Neural cell (in vitro differentiated cells): Measurements from ENCODE around the gene LYPD6B. TPM values are rescaled to one million over a fixed set of nuclear protein-coding genes. Genes with fewer than 3 reads are reported as not detected.

Experiments used
- H2AFZ ChIP-seq: fragments of 200-600, 300-800 bp; sonication (generic), shearing (Covaris generic); 2 replicates; pipeline ENCODE4 v1.6.0; 2014; ENCODE audit warnings: low read depth, mild to moderate bottlenecking, antibody characterized with exemption, low read length, moderate library complexity
- H3F3A ChIP-seq: fragments of 200-600 bp; shearing (Covaris generic); 2 replicates; pipeline ENCODE4 v1.6.1; 2016; ENCODE audit warnings: mild to moderate bottlenecking, moderate library complexity, mixed read lengths, antibody characterized with exemption, low read length; ENCODE audit not compliant: insufficient read depth, poor library complexity, severe bottlenecking
- H3K27ac ChIP-seq: fragments of 200-600, 300-800 bp; sonication (generic), shearing (Covaris generic); 2 replicates; pipeline ENCODE4 v1.5.1; 2014; ENCODE audit warnings: mild to moderate bottlenecking, low read length, moderate library complexity
- H3K27me3 ChIP-seq: fragments of 300-800, 200-600 bp; sonication (generic), shearing (Covaris generic); 2 replicates; pipeline ENCODE4 v1.6.0; 2014; ENCODE audit warnings: mild to moderate bottlenecking, low read depth, low read length, moderate library complexity; ENCODE audit not compliant: insufficient read depth
- H3K36me3 ChIP-seq: fragments of 300-800, 200-600 bp; sonication (generic), shearing (Covaris generic); 2 replicates; pipeline ENCODE4 v1.5.1; 2014; ENCODE audit warnings: mild to moderate bottlenecking, antibody characterized with exemption, low read length, moderate library complexity; ENCODE audit not compliant: insufficient read depth
- H3K4me2 ChIP-seq: fragments of 300-800, 200-600 bp; sonication (generic), shearing (Covaris generic); 2 replicates; pipeline ENCODE4 v1.6.0; 2014; ENCODE audit warnings: mild to moderate bottlenecking, low read length
- H3K4me3 ChIP-seq: fragments of 300-800, 200-600 bp; sonication (generic), shearing (Covaris generic); 2 replicates; pipeline ENCODE4 v1.5.1; 2014; ENCODE audit warnings: mild to moderate bottlenecking, low read length, moderate library complexity
- H3K79me2 ChIP-seq: fragments of 200-600 bp; shearing (Covaris generic); replicated peaks from 2 replicates; pipeline ENCODE4 v1.6.0; 2014; ENCODE audit warnings: mild to moderate bottlenecking, low read length, moderate library complexity; ENCODE audit not compliant: insufficient read depth
- H3K9ac ChIP-seq: fragments of 300-800, 200-600 bp; sonication (generic), shearing (Covaris generic); 2 replicates; pipeline ENCODE4 v1.6.1; 2016; ENCODE audit warnings: mild to moderate bottlenecking, low read length, mixed read lengths
- H3K9me2 ChIP-seq: fragments of 200-600 bp; shearing (Covaris generic); 2 replicates; pipeline ENCODE4 v1.6.1; 2016; ENCODE audit warnings: mild to moderate bottlenecking, low read length, mixed read lengths; ENCODE audit not compliant: insufficient read depth
- H3K9me3 ChIP-seq: fragments of 200-600, 300-800 bp; sonication (generic), shearing (Covaris generic); 2 replicates; pipeline ENCODE4 v1.6.1; 2016; ENCODE audit warnings: mild to moderate bottlenecking, mixed run types, low read length, moderate library complexity, mixed read lengths
- H4K20me1 ChIP-seq: fragments of 200-600 bp; shearing (Covaris generic); 2 replicates; pipeline ENCODE4 v1.6.1; 2016; ENCODE audit warnings: mild to moderate bottlenecking, mixed run types; ENCODE audit not compliant: insufficient read depth
- CTCF ChIP-seq: fragments of 450-650 bp; IDR thresholded peaks from 2 replicates; pipeline ENCODE4 v1.5.1; 2014; ENCODE audit warnings: antibody characterized with exemption, mild to moderate bottlenecking, moderate library complexity; ENCODE audit not compliant: poor library complexity, severe bottlenecking
- EP300 ChIP-seq: fragments of 450-650 bp; conservative IDR thresholded peaks from 2 replicates; pipeline ENCODE4 v1.6.1; 2014; ENCODE audit warnings: antibody characterized with exemption, mild to moderate bottlenecking, moderate library complexity; ENCODE audit not compliant: poor library complexity, severe bottlenecking
- EZH2 ChIP-seq: fragments of 200-600, 300-800 bp; shearing (Covaris generic), sonication (generic); IDR thresholded peaks from 2 replicates; pipeline ENCODE4 v1.6.1; 2014; ENCODE audit warnings: antibody characterized with exemption, low read length, borderline replicate concordance, mild to moderate bottlenecking; ENCODE audit not compliant: insufficient read depth, poor library complexity, severe bottlenecking
- MXI1 ChIP-seq: fragments of 450-650 bp; conservative IDR thresholded peaks from 2 replicates; pipeline ENCODE4 v1.6.1; 2014; ENCODE audit warnings: antibody characterized with exemption, mild to moderate bottlenecking; ENCODE audit not compliant: poor library complexity, severe bottlenecking
- POLR2AphosphoS5 ChIP-seq: IDR thresholded peaks from 2 replicates; pipeline ENCODE4 v1.6.1; 2012
- RAD21 ChIP-seq: fragments of 450-650 bp; conservative IDR thresholded peaks from 2 replicates; pipeline ENCODE4 v1.6.1; 2014; ENCODE audit warnings: antibody characterized with exemption, mild to moderate bottlenecking, moderate library complexity
- SMC3 ChIP-seq: fragments of 450-650 bp; conservative IDR thresholded peaks from 2 replicates; pipeline ENCODE4 v1.6.1; 2014; ENCODE audit warnings: antibody characterized with exemption, mild to moderate bottlenecking, moderate library complexity; ENCODE audit not compliant: poor library complexity
- TAF1 ChIP-seq: IDR thresholded peaks from 2 replicates; pipeline ENCODE4 v1.6.1; 2012; ENCODE audit warnings: low read depth
- polyA plus RNA-seq: library from polyadenylated mRNA; depleted of rRNA; stranded (reverse); fragments of >200 nt; gene quantifications from 2 replicates; pipeline ENCODE4 v1.2.3, GENCODE V29; 2014
- TF ChIP-seq, protein P1 (sequence below): IDR thresholded peaks from 2 replicates; pipeline ENCODE4 v1.6.1; 2012; ENCODE audit warnings: borderline replicate concordance

LYPD6B gene
- polyA plus RNA-seq, 1 donor from 2014 or later: 0.68 TPM

DNA sequence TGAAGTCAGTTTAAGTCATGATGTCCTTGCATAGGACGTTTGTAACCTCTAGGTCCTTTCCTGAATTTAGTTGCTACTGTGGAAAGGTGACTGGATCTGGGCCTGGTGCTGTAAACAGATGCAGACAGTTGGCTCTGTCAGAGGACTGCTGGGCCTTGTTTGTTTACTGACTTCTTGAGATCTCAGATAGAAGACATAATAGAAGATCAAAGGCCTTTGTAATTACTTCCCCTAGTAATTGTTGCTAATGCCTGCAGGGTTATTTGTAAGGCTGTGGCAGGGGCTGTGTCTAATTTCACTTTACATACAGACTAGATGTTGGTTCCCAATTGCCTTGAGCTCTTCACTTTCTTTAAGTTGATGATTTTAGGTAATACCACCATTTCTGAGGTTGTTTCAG lies 42.5 kb downstream of the LYPD6B start:
- no peak overlapping the region for H3K27ac ChIP-seq

GRCh38 chr2:149082079-149082478 lies 43.6 kb downstream of the LYPD6B start:
- no peak overlapping the region for H3K27ac ChIP-seq
- no peaks in the 10 kb centered on the region for H4K20me1 ChIP-seq
- no peak overlapping the region for H3K9ac ChIP-seq
- no peaks in the 10 kb centered on the region for H3K9me3 ChIP-seq
- H3K4me2 ChIP-seq: no peak overlapping the region
- no peaks in the 10 kb centered on the region for H3K36me3 ChIP-seq
- H3F3A ChIP-seq: no peaks in the 10 kb centered on the region
- H3K4me3 ChIP-seq: no peak overlapping the region
- H3K27me3 ChIP-seq: no peaks in the 10 kb centered on the region
- no peaks in the 10 kb centered on the region for H3K9me2 ChIP-seq
- TF ChIP-seq RAD21 (no peak), CTCF (no peak), EZH2 (no peak), POLR2AphosphoS5 (no peak), EP300 (no peak), TAF1 (no peak), MXI1 (no peak), SMC3 (no peak)
- TF ChIP-seq, protein P1, sequence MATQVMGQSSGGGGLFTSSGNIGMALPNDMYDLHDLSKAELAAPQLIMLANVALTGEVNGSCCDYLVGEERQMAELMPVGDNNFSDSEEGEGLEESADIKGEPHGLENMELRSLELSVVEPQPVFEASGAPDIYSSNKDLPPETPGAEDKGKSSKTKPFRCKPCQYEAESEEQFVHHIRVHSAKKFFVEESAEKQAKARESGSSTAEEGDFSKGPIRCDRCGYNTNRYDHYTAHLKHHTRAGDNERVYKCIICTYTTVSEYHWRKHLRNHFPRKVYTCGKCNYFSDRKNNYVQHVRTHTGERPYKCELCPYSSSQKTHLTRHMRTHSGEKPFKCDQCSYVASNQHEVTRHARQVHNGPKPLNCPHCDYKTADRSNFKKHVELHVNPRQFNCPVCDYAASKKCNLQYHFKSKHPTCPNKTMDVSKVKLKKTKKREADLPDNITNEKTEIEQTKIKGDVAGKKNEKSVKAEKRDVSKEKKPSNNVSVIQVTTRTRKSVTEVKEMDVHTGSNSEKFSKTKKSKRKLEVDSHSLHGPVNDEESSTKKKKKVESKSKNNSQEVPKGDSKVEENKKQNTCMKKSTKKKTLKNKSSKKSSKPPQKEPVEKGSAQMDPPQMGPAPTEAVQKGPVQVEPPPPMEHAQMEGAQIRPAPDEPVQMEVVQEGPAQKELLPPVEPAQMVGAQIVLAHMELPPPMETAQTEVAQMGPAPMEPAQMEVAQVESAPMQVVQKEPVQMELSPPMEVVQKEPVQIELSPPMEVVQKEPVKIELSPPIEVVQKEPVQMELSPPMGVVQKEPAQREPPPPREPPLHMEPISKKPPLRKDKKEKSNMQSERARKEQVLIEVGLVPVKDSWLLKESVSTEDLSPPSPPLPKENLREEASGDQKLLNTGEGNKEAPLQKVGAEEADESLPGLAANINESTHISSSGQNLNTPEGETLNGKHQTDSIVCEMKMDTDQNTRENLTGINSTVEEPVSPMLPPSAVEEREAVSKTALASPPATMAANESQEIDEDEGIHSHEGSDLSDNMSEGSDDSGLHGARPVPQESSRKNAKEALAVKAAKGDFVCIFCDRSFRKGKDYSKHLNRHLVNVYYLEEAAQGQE: no peak
- no peaks in the 10 kb centered on the region for H3K79me2 ChIP-seq
- H2AFZ ChIP-seq: no peak overlapping the region

More for the DNA sequence above, 42.5 kb downstream of the LYPD6B start:
- no peaks in the 10 kb centered on the region for H3K36me3 ChIP-seq
- H3K9me3 ChIP-seq: no peaks in the 10 kb centered on the region
- no peaks in the 10 kb centered on the region for H3K79me2 ChIP-seq
- no peak overlapping the region for H3K9ac ChIP-seq
- H3F3A ChIP-seq: no peaks in the 10 kb centered on the region
- TF ChIP-seq TAF1 (no peak), EZH2 (no peak), POLR2AphosphoS5 (no peak), MXI1 (no peak), SMC3 (no peak), RAD21 (no peak), EP300 (no peak), CTCF (no peak)
- TF ChIP-seq, protein P1: no peak
- H3K4me3 ChIP-seq: no peak overlapping the region
- H4K20me1 ChIP-seq: no peaks in the 10 kb centered on the region
- H2AFZ ChIP-seq: no peak overlapping the region
- H3K9me2 ChIP-seq: no peaks in the 10 kb centered on the region
- H3K27me3 ChIP-seq: no peaks in the 10 kb centered on the region
- no peak overlapping the region for H3K4me2 ChIP-seq
